HepG2 (cell line): ENCODE data around the gene CUEDC2. TPM values are rescaled to one million over a fixed set of nuclear protein-coding genes. Genes with fewer than 3 reads are reported as not detected.

Experiments used
- CBX1 ChIP-seq: IDR thresholded peaks from one replicate; pipeline ENCODE4 v1.6.1; 2016; ENCODE audit warnings: antibody characterized with exemption, low read depth
- CEBPB ChIP-seq: IDR thresholded peaks from 2 replicates; pipeline ENCODE4 v1.6.1; 2011; ENCODE audit warnings: low read depth, low read length, improper control_type of control experiment, borderline replicate concordance
- FIP1L1 ChIP-seq: fragments of 200-400 bp; formaldehyde crosslinking; IDR thresholded peaks from 2 replicates; pipeline ENCODE4 v1.6.1; 2018; ENCODE audit warnings: low read depth, mild to moderate bottlenecking, low read length, moderate library complexity, borderline replicate concordance; ENCODE audit not compliant: insufficient read depth
- MAFK ChIP-seq, 2 experiments: IDR thresholded peaks in 1 of 2; conservative IDR thresholded peaks in 1 of 2; 2 replicates each; pipeline ENCODE4 v1.6.1; 2011; ENCODE audit warnings: improper control_type of control experiment in 2 of 2, low read length in 2 of 2
- NR2C2 ChIP-seq: sonication (generic); formaldehyde crosslinking; IDR thresholded peaks from 2 replicates; pipeline ENCODE4 v1.4.0; 2020; ENCODE audit warnings: missing genetic modification reagents, mild to moderate bottlenecking, moderate library complexity, borderline replicate concordance
- SIX1 ChIP-seq: sonication (generic); formaldehyde crosslinking; IDR thresholded peaks from 2 replicates; pipeline ENCODE4 v1.4.0; 2020; ENCODE audit warnings: missing genetic modification reagents, borderline replicate concordance
- TBX2 ChIP-seq: sonication (generic); formaldehyde crosslinking; IDR thresholded peaks from 2 replicates; pipeline ENCODE4 v1.5.0; 2020; ENCODE audit warnings: missing genetic modification reagents, mild to moderate bottlenecking, borderline replicate concordance
- ZEB1 ChIP-seq: IDR thresholded peaks from 2 replicates; pipeline ENCODE4 v1.6.1; 2012; ENCODE audit warnings: mild to moderate bottlenecking, low read depth, inconsistent platforms; ENCODE audit not compliant: insufficient replicate concordance
- ZNF44 ChIP-seq: sonication (generic); formaldehyde crosslinking; IDR thresholded peaks from 2 replicates; pipeline ENCODE4 v1.5.1; 2020; ENCODE audit warnings: mild to moderate bottlenecking, missing genetic modification reagents
- ZNF740 ChIP-seq: sonication (generic); formaldehyde crosslinking; IDR thresholded peaks from 2 replicates; pipeline ENCODE4 v1.4.0; 2020; ENCODE audit warnings: missing genetic modification reagents
- ZNF766 ChIP-seq: sonication (generic); formaldehyde crosslinking; IDR thresholded peaks from 2 replicates; pipeline ENCODE4 v1.5.0; 2020; ENCODE audit warnings: missing genetic modification reagents, borderline replicate concordance
- ZNF891 ChIP-seq: sonication (generic); formaldehyde crosslinking; IDR thresholded peaks from 2 replicates; pipeline ENCODE4 v1.5.0; 2020; ENCODE audit warnings: mild to moderate bottlenecking, missing genetic modification reagents
- polyA plus RNA-seq, 8 experiments: library from polyadenylated mRNA; depleted of rRNA in 3 of 8; stranded (reverse) in 7 of 8; unstranded in 1 of 8; fragments of >200 nt; fragmentation: Illumina TruSeq in 4 of 8; extraction: Trizol in 4 of 8; gene quantifications; 2 replicates each; pipeline versions ENCODE4 v1.2.1 to v1.2.3, GENCODE V29; 2011 to 2016; ENCODE audit warnings: low read depth in 4 of 8, missing spikeins in 1 of 8, mixed read lengths in 1 of 8; ENCODE audit not compliant: insufficient read depth in 1 of 8
- total RNA-seq, 5 experiments: library from RNA; depleted of rRNA; stranded (reverse); fragments of >200 nt; fragmentation: Illumina TruSeq; extraction: Trizol; gene quantifications; 2 replicates each; pipeline ENCODE4 v1.2.3, GENCODE V29; 2016; ENCODE audit warnings: low read depth in 1 of 5
- TF ChIP-seq, protein P1 (sequence below): IDR thresholded peaks from 2 replicates; pipeline ENCODE4 v1.6.1; 2016; ENCODE audit warnings: low read depth, control low read depth
- TF ChIP-seq, protein P2 (sequence below): sonication (generic); formaldehyde crosslinking; IDR thresholded peaks from 2 replicates; pipeline ENCODE4 v1.4.0; 2020; ENCODE audit warnings: missing genetic modification reagents
- TF ChIP-seq, protein P3 (sequence below): sonication (generic); formaldehyde crosslinking; IDR thresholded peaks from 2 replicates; pipeline ENCODE4 v1.5.0; 2020; ENCODE audit warnings: mild to moderate bottlenecking, missing genetic modification reagents, borderline replicate concordance
- TF ChIP-seq, protein P4 (sequence below): sonication (generic); formaldehyde crosslinking; IDR thresholded peaks from 2 replicates; pipeline ENCODE4 v1.4.0; 2020; ENCODE audit warnings: missing genetic modification reagents, mild to moderate bottlenecking, borderline replicate concordance

CUEDC2 gene
- total and polyA plus RNA-seq, 2 of the 13 experiments (the other 11 are each of a cell fraction or from before 2014, with no cell fraction given): 13.1 to 18.4 TPM

DNA sequence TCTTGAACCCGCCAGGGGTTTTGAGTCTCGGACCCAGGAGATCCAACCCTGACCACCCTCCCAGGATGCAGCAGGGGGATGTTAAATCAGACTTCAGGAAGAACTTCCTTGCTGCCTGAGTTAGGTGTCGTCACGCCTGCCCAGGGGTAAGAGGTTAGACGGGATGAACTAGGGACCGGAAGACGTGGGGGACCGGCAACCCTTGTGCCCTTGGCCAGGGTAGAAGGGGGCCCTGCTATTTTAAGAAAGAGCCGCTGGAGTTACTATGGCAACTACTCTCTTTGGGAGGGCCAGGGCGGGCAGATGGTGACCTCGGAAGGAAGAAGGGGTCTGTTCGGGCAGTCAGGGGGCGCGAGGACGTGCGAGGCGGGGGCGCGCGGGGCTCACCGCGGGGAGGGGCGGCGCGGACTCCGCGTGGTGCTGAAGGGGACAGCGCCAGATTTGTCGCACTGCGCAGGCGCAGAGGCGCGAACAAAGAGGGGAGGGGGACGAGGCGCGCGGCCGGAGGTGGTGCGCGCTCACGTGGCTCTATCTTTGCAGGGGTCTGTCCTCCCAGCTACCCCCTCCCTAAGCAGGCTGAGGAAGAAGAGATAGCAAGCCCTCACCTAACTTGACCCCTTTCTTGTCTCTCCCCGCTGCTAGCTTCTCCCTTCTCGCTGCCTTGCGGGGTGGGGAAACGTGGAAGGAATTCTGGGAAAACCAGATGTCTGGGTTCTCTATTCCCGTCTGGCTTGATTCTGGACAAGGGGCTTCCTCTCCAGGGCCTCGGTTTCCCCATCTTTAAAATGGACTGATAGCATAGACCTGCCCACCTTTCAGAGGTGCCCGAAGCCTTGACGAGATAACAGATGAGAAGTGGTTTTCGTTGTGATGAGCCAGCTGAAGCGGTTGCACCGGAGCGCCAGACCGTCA is 12.8 kb downstream of the CUEDC2 start (continued):
- TF ChIP-seq, protein P1, sequence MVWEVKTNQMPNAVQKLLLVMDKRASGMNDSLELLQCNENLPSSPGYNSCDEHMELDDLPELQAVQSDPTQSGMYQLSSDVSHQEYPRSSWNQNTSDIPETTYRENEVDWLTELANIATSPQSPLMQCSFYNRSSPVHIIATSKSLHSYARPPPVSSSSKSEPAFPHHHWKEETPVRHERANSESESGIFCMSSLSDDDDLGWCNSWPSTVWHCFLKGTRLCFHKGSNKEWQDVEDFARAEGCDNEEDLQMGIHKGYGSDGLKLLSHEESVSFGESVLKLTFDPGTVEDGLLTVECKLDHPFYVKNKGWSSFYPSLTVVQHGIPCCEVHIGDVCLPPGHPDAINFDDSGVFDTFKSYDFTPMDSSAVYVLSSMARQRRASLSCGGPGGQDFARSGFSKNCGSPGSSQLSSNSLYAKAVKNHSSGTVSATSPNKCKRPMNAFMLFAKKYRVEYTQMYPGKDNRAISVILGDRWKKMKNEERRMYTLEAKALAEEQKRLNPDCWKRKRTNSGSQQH (CRISPR knock-in tag): 0 out of 2 replicates have a peak, but pooled peaks have one; percentile 64
- TF ChIP-seq MAFK (conservative IDR thresholded peaks at IDR 0.05 in 1 of 2, IDR thresholded peaks at IDR 0.05 in 1 of 2; ENCODE audit: low read length in 2 of 2) (no peak), CBX1 (no peak), SIX1 (CRISPR knock-in tag) (no peak), FIP1L1 (no peak), TBX2 (CRISPR knock-in tag) (no peak), ZEB1 (no peak), ZNF740 (no peak), ZNF891 (no peak; the same call in 1 of the 2 replicates), NR2C2 (CRISPR knock-in tag) (peak; percentile 33; the same call in 1 of the 2 replicates), CEBPB (no peak), ZNF44 (CRISPR knock-in tag) (no peak), ZNF766 (CRISPR knock-in tag) (peak; percentile 64; the same call in 1 of the 2 replicates)
- TF ChIP-seq, protein P2, sequence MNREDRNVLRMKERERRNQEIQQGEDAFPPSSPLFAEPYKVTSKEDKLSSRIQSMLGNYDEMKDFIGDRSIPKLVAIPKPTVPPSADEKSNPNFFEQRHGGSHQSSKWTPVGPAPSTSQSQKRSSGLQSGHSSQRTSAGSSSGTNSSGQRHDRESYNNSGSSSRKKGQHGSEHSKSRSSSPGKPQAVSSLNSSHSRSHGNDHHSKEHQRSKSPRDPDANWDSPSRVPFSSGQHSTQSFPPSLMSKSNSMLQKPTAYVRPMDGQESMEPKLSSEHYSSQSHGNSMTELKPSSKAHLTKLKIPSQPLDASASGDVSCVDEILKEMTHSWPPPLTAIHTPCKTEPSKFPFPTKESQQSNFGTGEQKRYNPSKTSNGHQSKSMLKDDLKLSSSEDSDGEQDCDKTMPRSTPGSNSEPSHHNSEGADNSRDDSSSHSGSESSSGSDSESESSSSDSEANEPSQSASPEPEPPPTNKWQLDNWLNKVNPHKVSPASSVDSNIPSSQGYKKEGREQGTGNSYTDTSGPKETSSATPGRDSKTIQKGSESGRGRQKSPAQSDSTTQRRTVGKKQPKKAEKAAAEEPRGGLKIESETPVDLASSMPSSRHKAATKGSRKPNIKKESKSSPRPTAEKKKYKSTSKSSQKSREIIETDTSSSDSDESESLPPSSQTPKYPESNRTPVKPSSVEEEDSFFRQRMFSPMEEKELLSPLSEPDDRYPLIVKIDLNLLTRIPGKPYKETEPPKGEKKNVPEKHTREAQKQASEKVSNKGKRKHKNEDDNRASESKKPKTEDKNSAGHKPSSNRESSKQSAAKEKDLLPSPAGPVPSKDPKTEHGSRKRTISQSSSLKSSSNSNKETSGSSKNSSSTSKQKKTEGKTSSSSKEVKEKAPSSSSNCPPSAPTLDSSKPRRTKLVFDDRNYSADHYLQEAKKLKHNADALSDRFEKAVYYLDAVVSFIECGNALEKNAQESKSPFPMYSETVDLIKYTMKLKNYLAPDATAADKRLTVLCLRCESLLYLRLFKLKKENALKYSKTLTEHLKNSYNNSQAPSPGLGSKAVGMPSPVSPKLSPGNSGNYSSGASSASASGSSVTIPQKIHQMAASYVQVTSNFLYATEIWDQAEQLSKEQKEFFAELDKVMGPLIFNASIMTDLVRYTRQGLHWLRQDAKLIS (CRISPR knock-in tag): no peak
- TF ChIP-seq, protein P3, sequence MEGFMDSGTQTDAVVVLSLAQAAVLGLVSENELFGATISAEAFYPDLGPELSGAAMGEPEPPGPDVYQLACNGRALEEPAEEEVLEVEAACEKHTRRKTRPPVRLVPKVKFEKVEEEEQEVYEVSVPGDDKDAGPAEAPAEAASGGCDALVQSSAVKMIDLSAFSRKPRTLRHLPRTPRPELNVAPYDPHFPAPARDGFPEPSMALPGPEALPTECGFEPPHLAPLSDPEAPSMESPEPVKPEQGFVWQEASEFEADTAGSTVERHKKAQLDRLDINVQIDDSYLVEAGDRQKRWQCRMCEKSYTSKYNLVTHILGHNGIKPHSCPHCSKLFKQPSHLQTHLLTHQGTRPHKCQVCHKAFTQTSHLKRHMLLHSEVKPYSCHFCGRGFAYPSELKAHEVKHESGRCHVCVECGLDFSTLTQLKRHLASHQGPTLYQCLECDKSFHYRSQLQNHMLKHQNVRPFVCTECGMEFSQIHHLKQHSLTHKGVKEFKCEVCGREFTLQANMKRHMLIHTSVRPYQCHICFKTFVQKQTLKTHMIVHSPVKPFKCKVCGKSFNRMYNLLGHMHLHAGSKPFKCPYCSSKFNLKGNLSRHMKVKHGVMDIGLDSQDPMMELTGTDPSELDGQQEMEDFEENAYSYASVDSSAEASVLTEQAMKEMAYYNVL (CRISPR knock-in tag): no peak
- TF ChIP-seq, protein P4, sequence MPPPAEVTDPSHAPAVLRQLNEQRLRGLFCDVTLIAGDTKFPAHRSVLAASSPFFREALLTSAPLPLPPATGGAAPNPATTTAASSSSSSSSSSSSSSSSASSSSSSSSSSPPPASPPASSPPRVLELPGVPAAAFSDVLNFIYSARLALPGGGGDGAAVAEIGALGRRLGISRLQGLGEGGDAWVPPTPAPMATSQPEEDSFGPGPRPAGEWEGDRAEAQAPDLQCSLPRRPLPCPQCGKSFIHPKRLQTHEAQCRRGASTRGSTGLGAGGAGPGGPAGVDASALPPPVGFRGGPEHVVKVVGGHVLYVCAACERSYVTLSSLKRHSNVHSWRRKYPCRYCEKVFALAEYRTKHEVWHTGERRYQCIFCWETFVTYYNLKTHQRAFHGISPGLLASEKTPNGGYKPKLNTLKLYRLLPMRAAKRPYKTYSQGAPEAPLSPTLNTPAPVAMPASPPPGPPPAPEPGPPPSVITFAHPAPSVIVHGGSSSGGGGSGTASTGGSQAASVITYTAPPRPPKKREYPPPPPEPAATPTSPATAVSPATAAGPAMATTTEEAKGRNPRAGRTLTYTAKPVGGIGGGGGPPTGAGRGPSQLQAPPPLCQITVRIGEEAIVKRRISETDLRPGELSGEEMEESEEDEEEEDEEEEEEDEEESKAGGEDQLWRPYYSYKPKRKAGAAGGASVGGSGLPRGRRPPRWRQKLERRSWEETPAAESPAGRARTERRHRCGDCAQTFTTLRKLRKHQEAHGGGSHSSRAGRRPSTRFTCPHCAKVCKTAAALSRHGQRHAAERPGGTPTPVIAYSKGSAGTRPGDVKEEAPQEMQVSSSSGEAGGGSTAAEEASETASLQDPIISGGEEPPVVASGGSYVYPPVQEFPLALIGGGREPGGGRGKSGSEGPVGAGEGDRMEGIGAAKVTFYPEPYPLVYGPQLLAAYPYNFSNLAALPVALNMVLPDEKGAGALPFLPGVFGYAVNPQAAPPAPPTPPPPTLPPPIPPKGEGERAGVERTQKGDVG (CRISPR knock-in tag): no peak
